Measurements from ENCODE around the gene MED13. TPM values are rescaled to one million over a fixed set of nuclear protein-coding genes. Genes with fewer than 3 reads are reported as not detected.

Gene MED13
- total and polyA plus RNA-seq, 2 experiments from 2014 or later, result 6.6 to 51.2 TPM

DNA sequence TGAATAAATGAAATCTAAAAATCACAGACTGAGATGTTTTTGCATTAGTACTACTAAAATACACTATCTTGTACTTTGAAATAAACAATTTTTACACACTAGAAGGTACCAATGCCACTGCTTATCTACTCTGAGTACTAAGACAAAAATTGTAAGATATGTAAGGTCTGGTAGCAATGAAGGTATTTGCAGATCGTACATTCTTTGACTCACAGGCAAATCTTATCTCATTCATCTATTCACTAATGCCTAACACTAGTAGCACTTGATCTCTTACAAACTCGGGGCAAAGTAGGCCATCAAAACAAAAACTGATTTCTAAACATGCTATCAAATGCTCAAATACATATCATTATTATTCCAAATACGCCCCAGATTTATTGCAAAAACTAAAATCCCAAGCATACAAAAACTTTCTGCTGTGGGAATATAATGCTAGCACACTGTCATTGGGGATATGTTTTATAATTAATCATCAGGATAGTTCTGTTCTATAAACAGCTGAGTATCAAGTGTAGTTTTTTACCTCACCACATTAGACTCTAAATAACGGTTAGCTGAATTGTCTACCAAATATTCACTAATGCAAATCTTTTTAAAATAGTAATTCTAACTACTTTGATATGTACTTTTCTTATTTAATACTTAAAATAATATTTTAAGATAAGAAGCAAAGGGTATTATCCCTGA is 68.0 kb downstream of the MED13 start:
- peaks cover 43% of the 10 kb centered on the region for H4K20me1 ChIP-seq (ENCODE audit: insufficient read depth, poor library complexity, severe bottlenecking)
- no peak overlapping the region for H2AFZ ChIP-seq
- no peaks in the 10 kb centered on the region for H3K9me3 ChIP-seq (ENCODE audit: low read depth)
- H3K4me2 ChIP-seq, result no peak overlapping the region
- no peak overlapping the region for H3K27ac ChIP-seq
- no peaks in the 10 kb centered on the region for H3K27me3 ChIP-seq
- no peaks in the 10 kb centered on the region for H3K9me2 ChIP-seq (replicated peaks; ENCODE audit: insufficient read depth)
- H3K4me1 ChIP-seq (ENCODE audit: insufficient read depth), result peaks cover 8% of the 10 kb centered on the region
- H3K4me3 ChIP-seq, result no peak overlapping the region
- H3K36me3 ChIP-seq (replicated peaks; ENCODE audit: insufficient read depth, low read depth), result no peaks in the 10 kb centered on the region
- DNase-seq (ENCODE audit: low spot score), result no peak
- peaks cover 73% of the 10 kb centered on the region for H3K79me2 ChIP-seq
- TF ChIP-seq, protein P1, sequence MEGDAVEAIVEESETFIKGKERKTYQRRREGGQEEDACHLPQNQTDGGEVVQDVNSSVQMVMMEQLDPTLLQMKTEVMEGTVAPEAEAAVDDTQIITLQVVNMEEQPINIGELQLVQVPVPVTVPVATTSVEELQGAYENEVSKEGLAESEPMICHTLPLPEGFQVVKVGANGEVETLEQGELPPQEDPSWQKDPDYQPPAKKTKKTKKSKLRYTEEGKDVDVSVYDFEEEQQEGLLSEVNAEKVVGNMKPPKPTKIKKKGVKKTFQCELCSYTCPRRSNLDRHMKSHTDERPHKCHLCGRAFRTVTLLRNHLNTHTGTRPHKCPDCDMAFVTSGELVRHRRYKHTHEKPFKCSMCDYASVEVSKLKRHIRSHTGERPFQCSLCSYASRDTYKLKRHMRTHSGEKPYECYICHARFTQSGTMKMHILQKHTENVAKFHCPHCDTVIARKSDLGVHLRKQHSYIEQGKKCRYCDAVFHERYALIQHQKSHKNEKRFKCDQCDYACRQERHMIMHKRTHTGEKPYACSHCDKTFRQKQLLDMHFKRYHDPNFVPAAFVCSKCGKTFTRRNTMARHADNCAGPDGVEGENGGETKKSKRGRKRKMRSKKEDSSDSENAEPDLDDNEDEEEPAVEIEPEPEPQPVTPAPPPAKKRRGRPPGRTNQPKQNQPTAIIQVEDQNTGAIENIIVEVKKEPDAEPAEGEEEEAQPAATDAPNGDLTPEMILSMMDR (IDR thresholded peaks at IDR 0.05; ENCODE audit: poor library complexity), result no peak
- WGBS (ENCODE audit: low lambda C conversion rate, missing lambda C conversion rate), result 48% methylated on average over 4 of the region's 4 CpGs

GRCh38 chr17:61989509-61989908 is 75.6 kb downstream of the MED13 start:
- no peak overlapping the region for H3K27ac ChIP-seq
- WGBS (ENCODE audit: low lambda C conversion rate, missing lambda C conversion rate), result 96% methylated on average over 3 of the region's 3 CpGs
- DNase-seq (ENCODE audit: low spot score), result no peak
- H3K9me3 ChIP-seq (ENCODE audit: low read depth), result no peaks in the 10 kb centered on the region
- no peak overlapping the region for H2AFZ ChIP-seq
- no peak overlapping the region for H3K4me3 ChIP-seq
- no peaks in the 10 kb centered on the region for H3K36me3 ChIP-seq (replicated peaks; ENCODE audit: insufficient read depth, low read depth)
- H3K4me2 ChIP-seq, result no peak overlapping the region
- peaks cover 18% of the 10 kb centered on the region for H3K79me2 ChIP-seq
- H3K9me2 ChIP-seq (replicated peaks; ENCODE audit: insufficient read depth), result no peaks in the 10 kb centered on the region
- H4K20me1 ChIP-seq (ENCODE audit: insufficient read depth, poor library complexity, severe bottlenecking), result no peaks in the 10 kb centered on the region
- no peaks in the 10 kb centered on the region for H3K27me3 ChIP-seq
- TF ChIP-seq EZH2 (IDR thresholded peaks at IDR 0.05; ENCODE audit: borderline replicate concordance) (no peak), EZH2phosphoT487 (IDR thresholded peaks at IDR 0.05; ENCODE audit: low read depth, severe bottlenecking, unreplicated experiment) (no peak)
- no peaks in the 10 kb centered on the region for H3K4me1 ChIP-seq (ENCODE audit: insufficient read depth)

DNA sequence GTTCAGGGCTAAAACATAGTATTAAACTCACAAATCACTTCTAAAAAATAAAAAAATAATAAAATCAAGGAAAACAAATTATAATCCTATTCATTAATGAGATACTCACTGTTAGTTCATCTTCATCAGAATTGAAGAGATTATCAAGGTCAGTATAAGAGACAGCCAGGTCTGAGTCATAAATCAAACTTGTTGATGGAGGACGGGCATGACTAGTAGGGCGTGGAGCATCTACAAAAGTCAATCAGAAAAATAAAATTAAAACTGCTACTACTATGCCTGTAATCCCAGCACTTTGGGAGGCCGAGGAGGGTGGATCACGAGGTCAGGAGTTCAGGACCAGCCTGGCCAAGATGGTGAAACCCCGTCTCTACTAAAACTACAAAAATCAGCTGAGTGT is 78.2 kb downstream of the MED13 start:
- Histone ChIP-seq H3K79me2 (peaks cover 37% of the 10 kb centered on the region), H3K9me3 (ENCODE audit: low read depth) (no peaks in the 10 kb centered on the region), H3K9me2 (replicated peaks; ENCODE audit: insufficient read depth) (no peaks in the 10 kb centered on the region), H3K36me3 (replicated peaks; ENCODE audit: insufficient read depth, low read depth) (peaks cover 3% of the 10 kb centered on the region), H3K4me2 (no peak overlapping the region), H3K27me3 (no peaks in the 10 kb centered on the region), H3K4me3 (no peak overlapping the region), H3K4me1 (ENCODE audit: insufficient read depth) (no peaks in the 10 kb centered on the region), H3K27ac (no peak overlapping the region), H4K20me1 (ENCODE audit: insufficient read depth, poor library complexity, severe bottlenecking) (no peaks in the 10 kb centered on the region), H2AFZ (no peak overlapping the region)
- DNase-seq (ENCODE audit: low spot score), result no peak
- WGBS (ENCODE audit: low lambda C conversion rate, missing lambda C conversion rate), result 93% methylated on average over 5 of the region's 5 CpGs
- TF ChIP-seq, protein P1 (IDR thresholded peaks at IDR 0.05; ENCODE audit: poor library complexity), result no peak
- TF ChIP-seq EZH2phosphoT487 (IDR thresholded peaks at IDR 0.05; ENCODE audit: low read depth, severe bottlenecking, unreplicated experiment) (no peak), EZH2 (IDR thresholded peaks at IDR 0.05; ENCODE audit: borderline replicate concordance) (no peak)

DNA sequence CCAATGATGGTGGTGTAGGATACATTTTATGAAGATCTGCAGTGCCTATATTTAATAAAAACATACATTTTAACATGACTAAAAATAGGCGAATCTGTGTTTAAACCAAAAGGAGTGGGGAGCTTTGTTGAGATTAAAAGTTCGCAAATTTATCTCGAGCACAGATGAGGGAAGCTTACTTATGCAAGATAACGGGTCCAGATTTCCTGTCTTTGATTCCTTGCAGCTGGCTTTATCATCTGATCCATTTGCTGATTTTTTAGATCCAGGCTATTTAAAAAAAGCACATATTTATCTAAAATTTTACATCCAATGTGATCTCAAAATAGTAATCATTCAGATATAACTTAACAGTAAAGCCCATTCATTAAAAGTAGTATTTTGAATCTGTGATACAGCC is 80.3 kb downstream of the MED13 start:
- Histone ChIP-seq H3K4me3 (no peak overlapping the region), H3K36me3 (replicated peaks; ENCODE audit: insufficient read depth, low read depth) (peaks cover 3% of the 10 kb centered on the region), H3K27me3 (no peaks in the 10 kb centered on the region), H3K4me2 (no peak overlapping the region), H2AFZ (no peak overlapping the region), H3K4me1 (ENCODE audit: insufficient read depth) (no peaks in the 10 kb centered on the region), H3K27ac (no peak overlapping the region), H3K9me2 (replicated peaks; ENCODE audit: insufficient read depth) (no peaks in the 10 kb centered on the region), H3K79me2 (peaks cover 50% of the 10 kb centered on the region), H4K20me1 (ENCODE audit: insufficient read depth, poor library complexity, severe bottlenecking) (peaks cover 4% of the 10 kb centered on the region), H3K9me3 (ENCODE audit: low read depth) (no peaks in the 10 kb centered on the region)
- TF ChIP-seq, protein P1 (IDR thresholded peaks at IDR 0.05; ENCODE audit: poor library complexity), result no peak
- TF ChIP-seq EZH2phosphoT487 (IDR thresholded peaks at IDR 0.05; ENCODE audit: low read depth, severe bottlenecking, unreplicated experiment), result no peak
- TF ChIP-seq EZH2 (IDR thresholded peaks at IDR 0.05; ENCODE audit: borderline replicate concordance), result no peak
- DNase-seq (ENCODE audit: low spot score), result no peak
- WGBS (ENCODE audit: low lambda C conversion rate, missing lambda C conversion rate), result 69% methylated on average over 4 of the region's 4 CpGs

Measured in hepatocyte (in vitro differentiated cells).